Measurements from ENCODE around the gene CES4A. TPM values are rescaled to one million over a fixed set of nuclear protein-coding genes. Genes with fewer than 3 reads are reported as not detected.

CES4A gene
- total RNA-seq, 1 experiment from 2014 or later: 2.5 TPM

GRCh38 chr16:67016143-67016542, 27.8 kb downstream of the CES4A start:
- Histone ChIP-seq H3K9me2 (ENCODE audit: insufficient read depth) (no peaks in the 10 kb centered on the region), H3F3A (ENCODE audit: insufficient read depth, low read depth) (peaks cover 6% of the 10 kb centered on the region; the same call in 1 of the 2 replicates), H3K27me3 (ENCODE audit: insufficient read depth, low read depth) (peaks cover 20% of the 10 kb centered on the region), H3K9me3 (ENCODE audit: insufficient read depth, low read depth) (no peaks in the 10 kb centered on the region), H2AFZ (no peak overlapping the region), H3K4me1 (replicated peaks; ENCODE audit: insufficient read depth) (no peaks in the 10 kb centered on the region), H3K4me3 (no peak overlapping the region), H3K4me2 (no peak overlapping the region), H3K36me3 (ENCODE audit: low read depth) (no peaks in the 10 kb centered on the region), H3K27ac (no peak overlapping the region), H3K79me2 (ENCODE audit: low read depth) (no peaks in the 10 kb centered on the region), H4K20me1 (ENCODE audit: insufficient read depth) (no peaks in the 10 kb centered on the region)
- no TSS peak for BruUV-seq (replicated peaks)
- TF ChIP-seq EZH2 (IDR thresholded peaks at IDR 0.05; ENCODE audit: low read depth): no peak
- TF ChIP-seq CTCF (conservative IDR thresholded peaks at IDR 0.05): no peak
- CTCF ChIA-PET: interaction anchor here (0.7 kb wide), 1 partner anchor 183 kb away, joined by 3 read pairs; the partner anchor contains the start of gene ELMO3
- no peak for DNase-seq
- POLR2A ChIA-PET (ENCODE audit: unreplicated experiment): no interaction called here
- intact Hi-C loops (cut with micrococcal nuclease; ENCODE audit: unreplicated experiment): loop anchor here (5.0 kb wide), 2 partner anchors 156 to 451 kb away; partner anchors contain the start of gene NOL3

- Histone ChIP-seq H3K27ac (no peak overlapping the region), H3K4me2 (no peak overlapping the region), H3K9me3 (ENCODE audit: insufficient read depth, low read depth) (no peaks in the 10 kb centered on the region), H3K36me3 (ENCODE audit: low read depth) (no peaks in the 10 kb centered on the region), H3K9me2 (ENCODE audit: insufficient read depth) (no peaks in the 10 kb centered on the region), H4K20me1 (ENCODE audit: insufficient read depth) (no peaks in the 10 kb centered on the region), H2AFZ (no peak overlapping the region), H3F3A (ENCODE audit: insufficient read depth, low read depth) (peaks cover 6% of the 10 kb centered on the region; the same call in 1 of the 2 replicates), H3K27me3 (ENCODE audit: insufficient read depth, low read depth) (peaks cover 20% of the 10 kb centered on the region), H3K4me1 (replicated peaks; ENCODE audit: insufficient read depth) (no peaks in the 10 kb centered on the region), H3K79me2 (ENCODE audit: low read depth) (no peaks in the 10 kb centered on the region), H3K4me3 (no peak overlapping the region)
- POLR2A ChIA-PET (ENCODE audit: unreplicated experiment): no interaction called here
- CTCF ChIA-PET: interaction anchor here (0.7 to 1.3 kb wide), 4 partner anchors 139 to 227 kb away, joined by 3 to 9 read pairs (median 4); partner anchors contain the start of gene ELMO3
- BruUV-seq (replicated peaks): no TSS peak
- intact Hi-C loops (cut with micrococcal nuclease; ENCODE audit: unreplicated experiment): loop anchor here (5.0 kb wide), 2 partner anchors 155 to 450 kb away; partner anchors contain the start of gene NOL3
- DNase-seq: no peak
- TF ChIP-seq CTCF (conservative IDR thresholded peaks at IDR 0.05) (no peak), EZH2 (IDR thresholded peaks at IDR 0.05; ENCODE audit: low read depth) (no peak)
These were observed 28.5 kb downstream of the CES4A start for GRCh38 chr16:67016681-67017420.

- Histone ChIP-seq H3K4me3 (no peak overlapping the region), H3K4me2 (no peak overlapping the region), H3F3A (ENCODE audit: insufficient read depth, low read depth) (peaks cover 6% of the 10 kb centered on the region; the same call in 1 of the 2 replicates), H3K27me3 (ENCODE audit: insufficient read depth, low read depth) (peaks cover 20% of the 10 kb centered on the region), H2AFZ (no peak overlapping the region), H3K27ac (no peak overlapping the region), H3K36me3 (ENCODE audit: low read depth) (no peaks in the 10 kb centered on the region), H3K4me1 (replicated peaks; ENCODE audit: insufficient read depth) (peaks cover 1% of the 10 kb centered on the region), H4K20me1 (ENCODE audit: insufficient read depth) (no peaks in the 10 kb centered on the region), H3K9me3 (ENCODE audit: insufficient read depth, low read depth) (no peaks in the 10 kb centered on the region), H3K9me2 (ENCODE audit: insufficient read depth) (no peaks in the 10 kb centered on the region), H3K79me2 (ENCODE audit: low read depth) (no peaks in the 10 kb centered on the region)
- intact Hi-C loops (cut with micrococcal nuclease; ENCODE audit: unreplicated experiment): loop anchor here (5.0 kb wide), 2 partner anchors 155 to 450 kb away; partner anchors contain the start of gene NOL3
- no peak for DNase-seq
- no TSS peak for BruUV-seq (replicated peaks)
- TF ChIP-seq EZH2 (IDR thresholded peaks at IDR 0.05; ENCODE audit: low read depth): no peak
- no peak for TF ChIP-seq CTCF (conservative IDR thresholded peaks at IDR 0.05)
- POLR2A ChIA-PET (ENCODE audit: unreplicated experiment): no interaction called here
- CTCF ChIA-PET: interaction anchor here (0.6 to 1.6 kb wide), 15 partner anchors 11 to 430 kb away, joined by 3 to 9 read pairs (median 4); partner anchors contain the start of gene TMEM208
These were observed 29.0 kb downstream of the CES4A start for GRCh38 chr16:67017421-67017750.
